PC-9 (cell line): ENCODE results near the gene STRADA.

Source experiments
- CTCF ChIP-seq: fragments of 200-600 bp; sonication (generic); conservative IDR thresholded peaks from 2 replicates; pipeline ENCODE4 v1.6.1; 2017; ENCODE audit warnings: mixed run types, antibody characterized with exemption, mild to moderate bottlenecking, moderate library complexity
- EZH2 ChIP-seq: fragments of 200-600 bp; sonication (generic); IDR thresholded peaks from 2 replicates; pipeline ENCODE4 v1.8.0; 2017; ENCODE audit warnings: antibody characterized with exemption, low read depth

DNA sequence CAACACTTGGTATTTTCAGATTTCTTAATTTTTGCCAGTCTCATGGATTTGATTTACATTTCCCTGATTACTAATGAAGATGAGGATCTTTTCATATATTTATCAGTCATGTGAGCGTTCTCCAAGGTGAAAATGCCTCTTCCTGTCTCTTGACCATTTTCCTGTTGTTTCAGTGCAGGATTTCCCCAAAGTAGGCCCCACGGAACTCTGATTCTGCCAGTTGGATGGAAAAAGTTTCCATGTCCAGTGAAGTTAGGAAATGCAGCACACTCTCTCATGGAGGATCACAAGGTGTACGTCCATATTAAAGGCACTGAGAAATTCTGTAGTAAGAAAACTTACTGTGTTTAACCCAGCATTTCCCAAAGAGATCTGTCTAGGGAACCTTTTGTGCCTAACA is 25.2 kb downstream of the STRADA start:
- TF ChIP-seq CTCF: no peak
- TF ChIP-seq EZH2: no peak
